ENCODE results near the gene H1-8.

DNA sequence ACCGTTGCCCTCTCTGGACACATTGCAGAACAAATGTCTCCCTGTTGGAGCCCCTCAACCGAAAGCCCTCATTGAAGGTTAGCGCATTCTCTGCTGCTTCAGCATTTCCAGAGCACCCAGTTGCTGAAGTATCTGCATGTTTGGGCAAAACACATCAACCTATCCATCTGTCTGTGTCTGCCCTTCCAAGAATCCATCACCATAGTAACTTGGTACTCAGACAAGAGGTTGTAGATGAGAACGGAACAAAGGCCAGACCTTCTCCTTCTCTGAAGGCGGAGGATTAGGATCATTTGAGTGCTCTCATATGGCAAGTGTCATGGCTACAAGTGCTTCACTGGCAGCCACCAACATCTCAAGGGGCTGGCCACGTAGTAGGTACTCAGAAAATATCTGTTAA lies 37.6 kb upstream of the H1-8 start:
- TF ChIP-seq, protein P1, sequence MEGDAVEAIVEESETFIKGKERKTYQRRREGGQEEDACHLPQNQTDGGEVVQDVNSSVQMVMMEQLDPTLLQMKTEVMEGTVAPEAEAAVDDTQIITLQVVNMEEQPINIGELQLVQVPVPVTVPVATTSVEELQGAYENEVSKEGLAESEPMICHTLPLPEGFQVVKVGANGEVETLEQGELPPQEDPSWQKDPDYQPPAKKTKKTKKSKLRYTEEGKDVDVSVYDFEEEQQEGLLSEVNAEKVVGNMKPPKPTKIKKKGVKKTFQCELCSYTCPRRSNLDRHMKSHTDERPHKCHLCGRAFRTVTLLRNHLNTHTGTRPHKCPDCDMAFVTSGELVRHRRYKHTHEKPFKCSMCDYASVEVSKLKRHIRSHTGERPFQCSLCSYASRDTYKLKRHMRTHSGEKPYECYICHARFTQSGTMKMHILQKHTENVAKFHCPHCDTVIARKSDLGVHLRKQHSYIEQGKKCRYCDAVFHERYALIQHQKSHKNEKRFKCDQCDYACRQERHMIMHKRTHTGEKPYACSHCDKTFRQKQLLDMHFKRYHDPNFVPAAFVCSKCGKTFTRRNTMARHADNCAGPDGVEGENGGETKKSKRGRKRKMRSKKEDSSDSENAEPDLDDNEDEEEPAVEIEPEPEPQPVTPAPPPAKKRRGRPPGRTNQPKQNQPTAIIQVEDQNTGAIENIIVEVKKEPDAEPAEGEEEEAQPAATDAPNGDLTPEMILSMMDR (IDR thresholded peaks at IDR 0.05): no peak
- no peak for TF ChIP-seq POLR2A (IDR thresholded peaks at IDR 0.05)
- TF ChIP-seq POLR2AphosphoS5 (IDR thresholded peaks at IDR 0.05): no peak
- TF ChIP-seq EP300 (IDR thresholded peaks at IDR 0.05): no peak
